Neuronal stem cell (in vitro differentiated cells): Measurements from ENCODE around the gene KMT2B.

Experiments used
- DNase-seq: peaks from one replicate; pipeline ENCODE4 v3.0.0-alpha.2; 2013; ENCODE audit warnings: low spot score
- H2AFZ ChIP-seq: one replicate; pipeline ENCODE4 v1.6.1; 2013; ENCODE audit warnings: mild to moderate bottlenecking, low read length, inconsistent platforms
- H2AK5ac ChIP-seq: 2 replicates; pipeline ENCODE4 v1.6.1; 2013; ENCODE audit warnings: low read depth, mild to moderate bottlenecking, inconsistent platforms, low read length, moderate library complexity, mixed read lengths
- H2BK120ac ChIP-seq: 2 replicates; pipeline ENCODE4 v1.6.1; 2013; ENCODE audit warnings: low read depth, mild to moderate bottlenecking, inconsistent platforms, low read length, moderate library complexity, mixed read lengths
- H2BK12ac ChIP-seq: one replicate; pipeline ENCODE4 v1.6.1; 2013; ENCODE audit warnings: low read length, inconsistent platforms
- H2BK15ac ChIP-seq: 2 replicates; pipeline ENCODE4 v1.6.1; 2013; ENCODE audit warnings: mild to moderate bottlenecking, low read length, inconsistent platforms, mixed read lengths
- H2BK5ac ChIP-seq: one replicate; pipeline ENCODE4 v1.6.1; 2013; ENCODE audit warnings: inconsistent platforms, mild to moderate bottlenecking, low read length, moderate library complexity
- H3K14ac ChIP-seq: one replicate; pipeline ENCODE4 v1.6.1; 2013; ENCODE audit warnings: low read length, inconsistent platforms
- H3K18ac ChIP-seq: 2 replicates; pipeline ENCODE4 v1.6.1; 2013; ENCODE audit warnings: low read length, inconsistent platforms
- H3K23ac ChIP-seq: 2 replicates; pipeline ENCODE4 v1.6.1; 2013; ENCODE audit warnings: low read depth, mild to moderate bottlenecking, mixed read lengths, low read length, inconsistent platforms; ENCODE audit not compliant: poor library complexity
- H3K27ac ChIP-seq: replicated peaks from 3 replicates; pipeline ENCODE4 v1.5.1; 2013; ENCODE audit warnings: low read length, inconsistent platforms
- H3K27me3 ChIP-seq, 3 experiments: 2 replicates each; pipeline ENCODE4 v1.6.1; 2013; ENCODE audit warnings: low read length in 3 of 3, mild to moderate bottlenecking in 2 of 3, inconsistent platforms in 1 of 3, low read depth in 1 of 3, mixed read lengths in 1 of 3, moderate library complexity in 1 of 3; ENCODE audit not compliant: control insufficient read depth in 3 of 3, insufficient read depth in 3 of 3
- H3K36me3 ChIP-seq, 2 donors: replicated peaks in 1 of 2; 2 replicates each; pipeline ENCODE4 v1.6.1; 2013; ENCODE audit warnings: low read length in 2 of 2; ENCODE audit not compliant: control insufficient read depth in 2 of 2, insufficient read depth in 2 of 2
- H3K4ac ChIP-seq: 2 replicates; pipeline ENCODE4 v1.6.1; 2013; ENCODE audit warnings: inconsistent platforms, mild to moderate bottlenecking, low read length, moderate library complexity
- H3K4me1 ChIP-seq, 2 donors: 1 replicate in 1 of 2; 2 replicates in 1 of 2; pipeline ENCODE4 v1.6.1; 2013; ENCODE audit warnings: low read length in 2 of 2, low read depth in 1 of 2; ENCODE audit not compliant: control insufficient read depth in 2 of 2, insufficient read depth in 1 of 2
- H3K4me2 ChIP-seq: one replicate; pipeline ENCODE4 v1.6.1; 2013; ENCODE audit warnings: mild to moderate bottlenecking, low read length, inconsistent platforms; ENCODE audit not compliant: insufficient read depth, poor library complexity, severe bottlenecking
- H3K4me3 ChIP-seq, 2 donors: 2 replicates each; pipeline ENCODE4 v1.5.1; 2013; ENCODE audit warnings: low read length in 2 of 2, mild to moderate bottlenecking in 2 of 2, inconsistent platforms in 1 of 2, moderate library complexity in 1 of 2
- H3K79me1 ChIP-seq: one replicate; pipeline ENCODE4 v1.6.1; 2013; ENCODE audit warnings: low read depth, mild to moderate bottlenecking, inconsistent platforms, low read length, moderate library complexity
- H3K9ac ChIP-seq: one replicate; pipeline ENCODE4 v1.6.1; 2013; ENCODE audit warnings: mild to moderate bottlenecking, low read depth, low read length, inconsistent platforms; ENCODE audit not compliant: poor library complexity
- H3K9me3 ChIP-seq, 2 donors: replicated peaks in 1 of 2; 2 replicates each; pipeline versions ENCODE3 to v1.6.1; 2013; ENCODE audit warnings: low read length in 2 of 2, mild to moderate bottlenecking in 2 of 2, inconsistent platforms in 1 of 2, low read depth in 1 of 2, mixed read lengths in 1 of 2, moderate library complexity in 1 of 2; ENCODE audit not compliant: control insufficient read depth in 2 of 2, insufficient read depth in 1 of 2
- H4K8ac ChIP-seq: one replicate; pipeline ENCODE4 v1.6.1; 2013; ENCODE audit warnings: low read depth, mild to moderate bottlenecking, inconsistent platforms, low read length, moderate library complexity
- H4K91ac ChIP-seq: one replicate; pipeline ENCODE4 v1.6.1; 2013; ENCODE audit warnings: low read length, low read depth, mild to moderate bottlenecking, inconsistent platforms; ENCODE audit not compliant: poor library complexity
- WGBS, 2 donors: extraction: QIAGEN DNeasy Blood & Tissue Kit; methylation state at CpG; one replicate each; pipeline ENCODE4 v1.1.7; 2013; ENCODE audit warnings: missing lambda C conversion rate in 2 of 2, mixed read lengths in 1 of 2; ENCODE audit not compliant: insufficient read length in 2 of 2, insufficient replicate concordance in 1 of 2; ENCODE audit errors: extremely low coverage in 2 of 2; 5-methylcytosine and 5-hydroxymethylcytosine counted together

Gene KMT2B

DNA sequence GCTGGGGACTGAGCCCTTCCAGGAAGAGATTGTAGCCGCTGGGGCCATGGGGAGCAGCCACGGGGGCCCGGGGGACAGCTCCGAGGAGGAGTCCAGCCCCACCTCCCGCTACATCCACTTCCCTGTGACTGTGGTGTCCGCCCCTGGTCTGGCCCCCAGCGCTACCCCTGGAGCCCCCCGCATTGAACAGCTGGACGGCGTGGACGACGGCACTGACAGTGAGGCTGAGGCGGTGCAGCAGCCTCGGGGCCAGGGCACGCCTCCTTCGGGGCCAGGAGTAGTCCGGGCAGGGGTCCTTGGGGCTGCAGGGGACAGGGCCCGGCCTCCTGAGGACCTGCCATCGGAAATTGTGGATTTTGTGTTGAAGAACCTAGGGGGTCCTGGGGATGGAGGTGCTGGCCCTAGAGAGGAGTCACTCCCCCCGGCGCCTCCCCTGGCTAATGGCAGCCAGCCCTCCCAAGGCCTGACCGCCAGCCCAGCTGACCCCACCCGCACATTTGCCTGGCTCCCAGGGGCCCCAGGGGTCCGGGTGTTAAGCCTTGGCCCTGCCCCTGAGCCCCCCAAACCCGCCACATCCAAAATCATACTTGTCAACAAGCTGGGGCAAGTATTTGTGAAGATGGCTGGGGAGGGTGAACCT is 14.9 kb downstream of the KMT2B start:
- peaks cover 16% of the 10 kb centered on the region for H3K79me1 ChIP-seq
- no peak overlapping the region for H4K91ac ChIP-seq
- H3K36me3 ChIP-seq = peaks cover 73 to 98% of the 10 kb centered on the region in 2 donors
- H3K4me1 ChIP-seq = no peaks in the 10 kb centered on the region
- no peak overlapping the region for H2AFZ ChIP-seq
- H2AK5ac ChIP-seq = no peak overlapping the region
- H3K4ac ChIP-seq = no peak overlapping the region
- no peaks in the 10 kb centered on the region for H3K27me3 ChIP-seq
- H4K8ac ChIP-seq = no peak overlapping the region
- no peak overlapping the region for H3K4me2 ChIP-seq
- no peak overlapping the region for H3K23ac ChIP-seq
- no peak overlapping the region for H2BK5ac ChIP-seq
- DNase-seq = no peak
- peak overlapping the region; percentile 4 for H3K9ac ChIP-seq
- H3K27ac ChIP-seq = no peak overlapping the region
- no CpG with 5 or more reads among the region's 25 CpGs for WGBS, 2 donors
- H3K9me3 ChIP-seq = no peaks in the 10 kb centered on the region
- peak overlapping the region; percentile 56 for H3K14ac ChIP-seq
- H2BK15ac ChIP-seq = no peak overlapping the region
- H2BK12ac ChIP-seq = no peak overlapping the region
- H3K4me3 ChIP-seq = no peak overlapping the region
- no peak overlapping the region for H2BK120ac ChIP-seq
- H3K18ac ChIP-seq = no peak overlapping the region

DNA sequence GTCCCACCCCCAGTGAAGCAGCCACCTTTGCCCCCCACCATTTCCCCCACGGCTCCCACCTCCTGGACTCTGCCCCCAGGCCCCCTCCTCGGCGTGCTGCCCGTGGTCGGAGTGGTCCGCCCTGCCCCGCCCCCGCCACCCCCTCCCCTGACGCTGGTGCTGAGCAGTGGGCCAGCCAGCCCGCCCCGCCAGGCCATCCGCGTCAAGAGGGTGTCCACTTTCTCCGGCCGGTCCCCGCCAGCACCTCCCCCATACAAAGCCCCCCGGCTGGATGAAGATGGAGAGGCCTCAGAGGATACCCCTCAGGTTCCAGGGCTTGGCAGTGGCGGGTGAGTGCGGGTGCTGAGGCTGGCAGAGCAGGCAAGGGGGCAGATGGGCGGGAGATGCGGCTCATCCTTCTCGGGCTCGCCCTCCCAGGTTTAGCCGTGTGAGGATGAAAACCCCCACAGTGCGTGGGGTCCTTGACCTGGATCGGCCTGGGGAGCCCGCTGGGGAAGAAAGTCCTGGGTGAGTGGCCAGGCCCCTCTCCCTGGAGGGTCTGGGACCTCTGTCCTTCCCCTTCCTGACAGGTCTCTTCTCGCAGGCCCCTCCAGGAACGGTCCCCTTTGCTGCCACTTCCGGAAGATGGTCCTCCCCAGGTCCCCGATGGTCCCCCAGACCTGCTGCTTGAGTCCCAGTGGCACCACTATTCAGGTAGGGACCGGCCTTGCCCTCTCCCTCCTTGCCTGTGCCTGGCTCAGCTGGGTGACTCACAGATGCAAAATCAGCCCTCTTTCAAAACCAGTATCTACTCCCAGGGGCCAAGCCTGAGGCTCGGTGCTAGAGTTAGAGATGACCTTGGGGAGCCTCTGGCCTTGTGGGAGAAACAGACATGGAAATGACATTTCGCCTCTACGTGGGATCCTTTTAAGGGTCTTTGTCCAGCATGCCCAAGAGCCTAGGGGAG is 15.7 kb downstream of the KMT2B start:
- no peak overlapping the region for H2AK5ac ChIP-seq
- no peak overlapping the region for H4K91ac ChIP-seq
- H2BK5ac ChIP-seq = peak overlapping the region; percentile 66
- H3K79me1 ChIP-seq = peaks cover 16% of the 10 kb centered on the region
- peaks cover 74 to 98% of the 10 kb centered on the region in 2 donors for H3K36me3 ChIP-seq
- H2AFZ ChIP-seq = no peak overlapping the region
- H3K4me2 ChIP-seq = no peak overlapping the region
- no peak overlapping the region for H3K14ac ChIP-seq
- H3K9me3 ChIP-seq = no peaks in the 10 kb centered on the region
- no CpG with 5 or more reads among the region's 35 CpGs for WGBS, 2 donors
- no peak for DNase-seq
- H4K8ac ChIP-seq = peak overlapping the region; percentile 17
- H3K4me3 ChIP-seq = no peak overlapping the region
- H3K23ac ChIP-seq = peak overlapping the region; percentile 20
- no peak overlapping the region for H2BK15ac ChIP-seq
- no peaks in the 10 kb centered on the region for H3K27me3 ChIP-seq
- H3K9ac ChIP-seq = peak overlapping the region; percentile 60
- no peaks in the 10 kb centered on the region for H3K4me1 ChIP-seq
- no peak overlapping the region for H2BK120ac ChIP-seq
- H3K18ac ChIP-seq = no peak overlapping the region
- H2BK12ac ChIP-seq = no peak overlapping the region
- H3K27ac ChIP-seq = no peak overlapping the region
- no peak overlapping the region for H3K4ac ChIP-seq

DNA sequence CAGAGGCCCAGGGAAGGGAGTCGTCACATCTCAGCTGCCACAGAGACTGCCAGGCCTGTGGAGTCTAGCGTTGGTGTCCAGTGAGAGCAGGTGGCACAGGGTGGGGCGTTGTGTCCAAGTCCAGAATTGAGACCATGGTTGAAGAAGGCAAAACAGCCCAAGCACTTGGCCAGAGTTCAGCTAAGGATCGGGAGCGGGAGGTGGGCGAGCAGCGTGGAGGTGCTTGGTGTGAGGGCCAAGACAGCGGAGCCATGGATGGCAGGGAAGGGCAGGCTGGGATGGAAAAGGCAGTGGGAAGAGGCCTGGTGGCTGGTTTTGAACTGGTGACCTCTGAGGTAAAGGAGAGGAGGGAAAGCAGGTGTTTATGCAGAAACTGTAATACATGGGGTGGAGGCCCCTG is 16.5 kb downstream of the KMT2B start:
- Histone ChIP-seq H3K4ac (no peak overlapping the region), H3K27ac (no peak overlapping the region), H3K4me1 (no peaks in the 10 kb centered on the region), H3K27me3 (no peaks in the 10 kb centered on the region), H2BK120ac (peak overlapping the region; percentile 47), H4K91ac (no peak overlapping the region), H3K23ac (peak overlapping the region; percentile 80), H2BK15ac (no peak overlapping the region), H2BK5ac (peak overlapping the region; percentile 66), H3K79me1 (peaks cover 13% of the 10 kb centered on the region), H3K9me3 (no peaks in the 10 kb centered on the region), H4K8ac (peak overlapping the region; percentile 43), H3K9ac (peak overlapping the region; percentile 70), H2AFZ (no peak overlapping the region), H3K14ac (no peak overlapping the region), H3K4me3 (no peak overlapping the region), H3K36me3 (peaks cover 70 to 98% of the 10 kb centered on the region in 2 donors), H2BK12ac (no peak overlapping the region), H3K4me2 (no peak overlapping the region), H3K18ac (no peak overlapping the region), H2AK5ac (no peak overlapping the region)
- no CpG with 5 or more reads among the region's 8 CpGs for WGBS, 2 donors
- DNase-seq = no peak

DNA sequence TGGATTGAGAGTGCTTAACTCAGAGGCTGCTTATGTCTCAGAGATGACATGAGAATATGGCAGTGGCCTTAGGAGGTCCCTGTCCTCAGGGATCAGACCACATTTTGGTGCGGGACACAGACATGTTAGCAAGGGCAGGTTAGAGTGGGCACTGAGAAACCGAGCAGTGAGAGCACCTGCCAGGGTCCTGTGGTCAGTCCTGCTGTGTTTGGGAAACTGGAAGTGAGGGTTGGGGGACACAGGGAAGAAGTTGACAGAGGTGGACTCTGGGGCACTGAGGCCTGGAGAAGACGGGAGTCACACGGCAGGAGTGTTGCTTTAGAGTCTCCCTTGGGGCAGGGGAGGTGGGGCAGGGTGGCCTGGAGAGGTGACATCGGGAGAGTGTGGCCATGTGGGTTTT is 17.1 kb downstream of the KMT2B start:
- Histone ChIP-seq H2AFZ (no peak overlapping the region), H3K9me3 (no peaks in the 10 kb centered on the region), H3K4ac (no peak overlapping the region), H2BK5ac (no peak overlapping the region), H3K18ac (no peak overlapping the region), H4K91ac (no peak overlapping the region), H3K36me3 (peaks cover 64 to 95% of the 10 kb centered on the region in 2 donors), H3K14ac (no peak overlapping the region), H3K4me2 (no peak overlapping the region), H3K79me1 (peaks cover 13% of the 10 kb centered on the region), H2AK5ac (no peak overlapping the region), H2BK15ac (no peak overlapping the region), H2BK12ac (no peak overlapping the region), H4K8ac (no peak overlapping the region), H3K23ac (no peak overlapping the region), H3K4me1 (peaks cover 2 to 4% of the 10 kb centered on the region in 2 donors), H3K4me3 (no peak overlapping the region), H3K9ac (no peak overlapping the region), H3K27ac (no peak overlapping the region), H2BK120ac (no peak overlapping the region), H3K27me3 (no peaks in the 10 kb centered on the region)
- DNase-seq = no peak
- no CpG with 5 or more reads among the region's 5 CpGs for WGBS, 2 donors
